K562 (cell line): ENCODE data around the gene ERC2. TPM values are rescaled to one million over a fixed set of nuclear protein-coding genes. Genes with fewer than 3 reads are reported as not detected.

ENCODE experiments used
- ATAC-seq: fragments of 200-7000 bp; cut with Tn5 transposase; 3 replicates; pipeline ENCODE4 v1.9.1; 2020; ENCODE audit warnings: moderate library complexity
- BruUV-seq: library from RNA; stranded (reverse); fragments of 400-500 nt; replicated peaks from 2 replicates; lab custom pipeline; 2021; lab: Mats Ljungman, UMichigan
- CTCF ChIA-PET: fragments of 300-600 bp; formaldehyde crosslinking; extraction: SDS; loops from one replicate; lab custom pipeline; 2021; ENCODE audit warnings: low intra/inter-chr PET ratio; lab: Yijun Ruan, JAX
- POLR2A ChIA-PET: fragments of 300-600, 350-650 bp; sonication (Branson Sonifier 250); formaldehyde crosslinking; extraction: SDS; loops from one replicate; lab custom pipeline; 2021; ENCODE audit warnings: antibody characterized with exemption, inconsistent platforms; lab: Yijun Ruan, JAX
- DNase-seq, 4 experiments: peaks; one replicate each; pipeline versions ENCODE4 v3.0.0 to v3.0.0-alpha.2; 2011 to 2018; ENCODE audit warnings: low spot score in 3 of 4, mixed read lengths in 3 of 4; ENCODE audit errors: extremely low read depth in 1 of 4
- FAIRE-seq: peaks from 2 replicates; lab custom pipeline; 2011; peaks lifted over from hg19 to GRCh38; lab: Jason Lieb, UNC
- H2AFZ ChIP-seq: 2 replicates; pipeline ENCODE4 v1.6.0; 2011; ENCODE audit warnings: low read depth, low read length, control low read depth, inconsistent platforms
- H3K27ac ChIP-seq: fragments of 200-600 bp; 3 replicates; pipeline ENCODE4 v1.8.0; 2011; ENCODE audit warnings: low read depth, mild to moderate bottlenecking, control low read depth, inconsistent platforms, low read length, moderate library complexity, mixed read lengths; ENCODE audit errors: extremely low read depth
- H3K27me3 ChIP-seq, 2 experiments: fragments of 300-600 bp in 1 of 2; 2 replicates in 1 of 2; 3 replicates in 1 of 2; pipeline versions ENCODE4 v1.6.0 to v1.8.0; 2011; ENCODE audit warnings: inconsistent platforms in 2 of 2, low read length in 2 of 2, mild to moderate bottlenecking in 1 of 2, mixed read lengths in 1 of 2, moderate library complexity in 1 of 2; ENCODE audit not compliant: control insufficient read depth in 2 of 2, insufficient read depth in 2 of 2
- H3K36me3 ChIP-seq: fragments of 300-600 bp; 3 replicates; pipeline ENCODE4 v1.8.0; 2011; ENCODE audit warnings: mild to moderate bottlenecking, low read length, inconsistent platforms; ENCODE audit not compliant: control insufficient read depth, insufficient read depth
- H3K4me1 ChIP-seq, 2 experiments: fragments of 200-600 bp in 1 of 2; replicated peaks in 1 of 2; 2 replicates in 1 of 2; 3 replicates in 1 of 2; pipeline versions ENCODE4 v1.5.1 to v1.8.0; 2011; ENCODE audit warnings: inconsistent platforms in 2 of 2, low read length in 2 of 2, mild to moderate bottlenecking in 1 of 2, mixed read lengths in 1 of 2, moderate library complexity in 1 of 2; ENCODE audit not compliant: control insufficient read depth in 2 of 2, insufficient read depth in 2 of 2
- H3K4me2 ChIP-seq: 2 replicates; pipeline ENCODE4 v1.6.1; 2011; ENCODE audit warnings: low read length, control low read depth, inconsistent platforms, mixed read lengths; ENCODE audit not compliant: insufficient read depth
- H3K4me3 ChIP-seq: fragments of 200-600 bp; sonication (generic), shearing (Covaris generic); 2 replicates; pipeline ENCODE4 v1.5.1; 2016; ENCODE audit warnings: control low read depth, inconsistent platforms
- H3K79me2 ChIP-seq: fragments of 200-600 bp; 3 replicates; pipeline ENCODE4 v1.8.0; 2011; ENCODE audit warnings: low read length, inconsistent platforms; ENCODE audit not compliant: control insufficient read depth, insufficient read depth
- H3K9ac ChIP-seq, 2 experiments: 2 replicates each; pipeline versions ENCODE4 v1.6.0 to v1.6.1; 2011; ENCODE audit warnings: low read depth in 2 of 2, low read length in 2 of 2, control low read depth in 1 of 2, inconsistent platforms in 1 of 2, mild to moderate bottlenecking in 1 of 2, mixed read lengths in 1 of 2; ENCODE audit not compliant: insufficient read depth in 1 of 2
- H3K9me1 ChIP-seq: one replicate; pipeline ENCODE4 v1.6.0; 2011; ENCODE audit warnings: inconsistent platforms, mild to moderate bottlenecking, low read length, moderate library complexity; ENCODE audit not compliant: control insufficient read depth, insufficient read depth
- H3K9me3 ChIP-seq: replicated peaks from 2 replicates; pipeline ENCODE4 v1.5.1; 2011; ENCODE audit warnings: low read depth, low read length, inconsistent platforms; ENCODE audit not compliant: control insufficient read depth, insufficient read depth
- H4K20me1 ChIP-seq: replicated peaks from 2 replicates; pipeline ENCODE4 v1.6.1; 2011; ENCODE audit warnings: low read length, inconsistent platforms, mixed read lengths; ENCODE audit not compliant: control insufficient read depth, insufficient read depth
- BDP1 ChIP-seq: IDR thresholded peaks from 3 replicates; pipeline ENCODE4 v1.6.1; 2011; ENCODE audit not compliant: insufficient read length, insufficient read depth
- E4F1 ChIP-seq: fragments of 250-450 bp; sonication (Bioruptor Pico); IDR thresholded peaks from 2 replicates; pipeline ENCODE4 v1.5.0; 2021; ENCODE audit warnings: mild to moderate bottlenecking, borderline replicate concordance
- FOXK2 ChIP-seq, 2 experiments: fragments of 450-650 bp; IDR thresholded peaks in 1 of 2; conservative IDR thresholded peaks in 1 of 2; 2 replicates each; pipeline ENCODE4 v1.6.1; 2016; ENCODE audit warnings: low read depth in 2 of 2, mild to moderate bottlenecking in 1 of 2
- HNRNPLL ChIP-seq: fragments of 200-400 bp; formaldehyde crosslinking; IDR thresholded peaks from 2 replicates; pipeline ENCODE4 v1.6.1; 2017; ENCODE audit warnings: low read length, low read depth, mild to moderate bottlenecking; ENCODE audit not compliant: poor library complexity, severe bottlenecking
- JUNB ChIP-seq: fragments of 450-650 bp; formaldehyde crosslinking; conservative IDR thresholded peaks from 2 replicates; pipeline ENCODE4 v1.4.0; 2020; ENCODE audit warnings: mild to moderate bottlenecking
- TARDBP ChIP-seq: fragments of 450-650 bp; IDR thresholded peaks from 2 replicates; pipeline ENCODE4 v1.6.1; 2016
- ZNF217 ChIP-seq: sonication (generic); formaldehyde crosslinking; IDR thresholded peaks from 2 replicates; pipeline ENCODE4 v1.8.0; 2022; ENCODE audit warnings: mild to moderate bottlenecking, missing genetic modification reagents
- ZNF311 ChIP-seq: fragments of 250-450 bp; sonication (Bioruptor Pico); IDR thresholded peaks from 2 replicates; pipeline ENCODE4 v1.4.0; 2020; ENCODE audit warnings: mild to moderate bottlenecking, moderate library complexity
- ZNF583 ChIP-seq: fragments of 250-450 bp; sonication (Bioruptor Pico); IDR thresholded peaks from 2 replicates; pipeline ENCODE4 v1.4.0; 2020
- ZNF785 ChIP-seq: fragments of 250-450 bp; sonication (Bioruptor Pico); IDR thresholded peaks from 2 replicates; pipeline ENCODE4 v1.4.0; 2020; ENCODE audit warnings: mild to moderate bottlenecking
- WGBS: fragments of 100-300 bp; shearing (Covaris generic); methylation state at CpG from one replicate; pipeline ENCODE4 v1.1.6; 2016; ENCODE audit warnings: low coverage, mixed read lengths; ENCODE audit not compliant: insufficient coverage; ENCODE audit errors: missing lambda C conversion rate; 5-methylcytosine and 5-hydroxymethylcytosine counted together
- in situ Hi-C: fragments of 300-500 bp; cut with MboI; formaldehyde crosslinking; loops from 4 replicates; pipeline ENCODE4 v1.15.0; 2018; ENCODE audit warnings: inconsistent platforms, mixed read lengths
- intact Hi-C: fragments of 100-400 bp; cut with micrococcal nuclease; formaldehyde crosslinking; loops from 2 replicates; pipeline ENCODE4 v1.14.2; 2022
- polyA plus RNA-seq, 8 experiments: library from polyadenylated mRNA; depleted of rRNA in 4 of 8; stranded (reverse) in 5 of 8; unstranded in 3 of 8; fragments of >200 nt; fragmentation: Nextera tagmentation in 2 of 8; fragmentation: Illumina TruSeq in 1 of 8; extraction: Ambion mirVana in 2 of 8; extraction: Trizol in 1 of 8; gene quantifications; 2 replicates each; pipeline versions ENCODE4 v1.2.1 to v1.2.3, GENCODE V29; 2011 to 2014; ENCODE audit warnings: inconsistent platforms in 1 of 8, missing spikeins in 1 of 8
- total RNA-seq, 7 experiments: library from RNA; depleted of rRNA in 6 of 7; stranded (reverse); fragments of >200 nt in 6 of 7; fragmentation: Illumina TruSeq in 2 of 7; extraction: Trizol in 2 of 7; gene quantifications; 2 replicates each; pipeline versions ENCODE4 v1.2.1 to v1.2.3, GENCODE V29; 2011 to 2021; ENCODE audit warnings: low replicate concordance in 1 of 7
- TF ChIP-seq, protein P1 (sequence below): IDR thresholded peaks from 2 replicates; pipeline ENCODE4 v1.6.1; 2012; ENCODE audit warnings: low read depth, low read length, improper control_type of control experiment, borderline replicate concordance
- TF ChIP-seq, protein P2 (sequence below): fragments of 450-650 bp; IDR thresholded peaks from 2 replicates; pipeline ENCODE4 v1.6.1; 2018; ENCODE audit not compliant: partially characterized antibody
- TF ChIP-seq, protein P3 (sequence below): sonication (generic); formaldehyde crosslinking; IDR thresholded peaks from 2 replicates; pipeline ENCODE4 v1.8.0; 2022; ENCODE audit warnings: mild to moderate bottlenecking, low read depth, missing genetic modification reagents

ERC2 gene
- total and polyA plus RNA-seq, 9 of the 15 experiments (the other 6 are each of a cell fraction or from before 2014, with no cell fraction given) = 0.04 to 0.18 (median 0.07) TPM; not detected in 2

DNA sequence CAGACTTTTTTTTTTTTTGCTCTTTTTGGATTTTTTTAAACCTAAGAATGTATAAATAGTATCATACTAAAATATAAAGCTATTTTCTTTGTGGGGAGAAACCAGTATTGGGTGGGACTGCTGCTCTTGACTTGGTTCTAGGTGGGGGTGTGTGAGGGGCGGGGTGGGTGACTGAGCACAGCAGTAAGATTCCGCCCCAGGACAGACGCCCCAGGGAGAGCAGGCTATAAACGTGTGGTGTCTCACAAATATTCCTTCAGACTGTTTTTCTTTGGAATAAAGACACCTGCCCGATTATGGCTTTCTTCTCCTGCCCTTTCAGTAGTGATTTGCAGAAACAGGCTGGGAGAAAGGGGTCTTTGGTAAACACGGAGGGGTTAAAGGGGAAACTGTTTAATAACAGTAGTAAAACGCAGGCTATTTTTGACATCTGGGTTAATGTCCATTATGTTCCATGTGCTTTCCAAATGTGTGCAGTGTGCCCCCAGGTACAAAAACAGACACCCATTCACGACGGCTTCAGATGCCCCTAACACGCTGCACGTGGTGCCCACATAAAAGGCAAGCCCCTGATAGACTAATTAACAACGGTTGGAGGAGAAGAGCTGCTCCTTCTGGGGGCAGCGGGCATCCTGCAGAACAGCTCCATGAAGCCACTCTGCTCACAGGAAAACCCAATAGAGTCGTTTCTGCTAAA lies 952.6 kb downstream of the ERC2 start:
- H3K4me2 ChIP-seq = no peak overlapping the region
- FAIRE-seq = no peak
- TF ChIP-seq, protein P1, sequence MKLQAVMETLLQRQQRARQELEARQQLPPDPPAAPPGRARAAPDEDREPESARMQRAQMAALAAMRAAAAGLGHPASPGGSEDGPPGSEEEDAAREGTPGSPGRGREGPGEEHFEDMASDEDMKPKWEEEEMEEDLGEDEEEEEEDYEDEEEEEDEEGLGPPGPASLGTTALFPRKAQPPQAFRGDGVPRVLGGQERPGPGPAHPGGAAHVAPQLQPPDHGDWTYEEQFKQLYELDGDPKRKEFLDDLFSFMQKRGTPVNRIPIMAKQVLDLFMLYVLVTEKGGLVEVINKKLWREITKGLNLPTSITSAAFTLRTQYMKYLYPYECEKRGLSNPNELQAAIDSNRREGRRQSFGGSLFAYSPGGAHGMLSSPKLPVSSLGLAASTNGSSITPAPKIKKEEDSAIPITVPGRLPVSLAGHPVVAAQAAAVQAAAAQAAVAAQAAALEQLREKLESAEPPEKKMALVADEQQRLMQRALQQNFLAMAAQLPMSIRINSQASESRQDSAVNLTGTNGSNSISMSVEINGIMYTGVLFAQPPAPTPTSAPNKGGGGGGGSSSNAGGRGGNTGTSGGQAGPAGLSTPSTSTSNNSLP = no peak
- TF ChIP-seq ZNF785 (CRISPR knock-in tag) = no peak
- no peak for TF ChIP-seq ZNF311
- no peak for TF ChIP-seq ZNF217 (CRISPR knock-in tag)
- TF ChIP-seq BDP1 = no peak
- TF ChIP-seq, protein P2, sequence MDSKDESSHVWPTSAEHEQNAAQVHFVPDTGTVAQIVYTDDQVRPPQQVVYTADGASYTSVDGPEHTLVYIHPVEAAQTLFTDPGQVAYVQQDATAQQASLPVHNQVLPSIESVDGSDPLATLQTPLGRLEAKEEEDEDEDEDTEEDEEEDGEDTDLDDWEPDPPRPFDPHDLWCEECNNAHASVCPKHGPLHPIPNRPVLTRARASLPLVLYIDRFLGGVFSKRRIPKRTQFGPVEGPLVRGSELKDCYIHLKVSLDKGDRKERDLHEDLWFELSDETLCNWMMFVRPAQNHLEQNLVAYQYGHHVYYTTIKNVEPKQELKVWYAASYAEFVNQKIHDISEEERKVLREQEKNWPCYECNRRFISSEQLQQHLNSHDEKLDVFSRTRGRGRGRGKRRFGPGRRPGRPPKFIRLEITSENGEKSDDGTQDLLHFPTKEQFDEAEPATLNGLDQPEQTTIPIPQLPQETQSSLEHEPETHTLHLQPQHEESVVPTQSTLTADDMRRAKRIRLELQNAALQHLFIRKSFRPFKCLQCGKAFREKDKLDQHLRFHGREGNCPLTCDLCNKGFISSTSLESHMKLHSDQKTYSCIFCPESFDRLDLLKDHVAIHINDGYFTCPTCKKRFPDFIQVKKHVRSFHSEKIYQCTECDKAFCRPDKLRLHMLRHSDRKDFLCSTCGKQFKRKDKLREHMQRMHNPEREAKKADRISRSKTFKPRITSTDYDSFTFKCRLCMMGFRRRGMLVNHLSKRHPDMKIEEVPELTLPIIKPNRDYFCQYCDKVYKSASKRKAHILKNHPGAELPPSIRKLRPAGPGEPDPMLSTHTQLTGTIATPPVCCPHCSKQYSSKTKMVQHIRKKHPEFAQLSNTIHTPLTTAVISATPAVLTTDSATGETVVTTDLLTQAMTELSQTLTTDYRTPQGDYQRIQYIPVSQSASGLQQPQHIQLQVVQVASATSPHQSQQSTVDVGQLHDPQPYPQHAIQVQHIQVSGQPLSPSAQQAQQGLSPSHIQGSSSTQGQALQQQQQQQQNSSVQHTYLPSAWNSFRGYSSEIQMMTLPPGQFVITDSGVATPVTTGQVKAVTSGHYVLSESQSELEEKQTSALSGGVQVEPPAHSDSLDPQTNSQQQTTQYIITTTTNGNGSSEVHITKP = no peak
- no peak for TF ChIP-seq TARDBP
- no peak for TF ChIP-seq HNRNPLL
- TF ChIP-seq E4F1 = no peak
- TF ChIP-seq JUNB (CRISPR knock-in tag) = no peak
- TF ChIP-seq, protein P3, sequence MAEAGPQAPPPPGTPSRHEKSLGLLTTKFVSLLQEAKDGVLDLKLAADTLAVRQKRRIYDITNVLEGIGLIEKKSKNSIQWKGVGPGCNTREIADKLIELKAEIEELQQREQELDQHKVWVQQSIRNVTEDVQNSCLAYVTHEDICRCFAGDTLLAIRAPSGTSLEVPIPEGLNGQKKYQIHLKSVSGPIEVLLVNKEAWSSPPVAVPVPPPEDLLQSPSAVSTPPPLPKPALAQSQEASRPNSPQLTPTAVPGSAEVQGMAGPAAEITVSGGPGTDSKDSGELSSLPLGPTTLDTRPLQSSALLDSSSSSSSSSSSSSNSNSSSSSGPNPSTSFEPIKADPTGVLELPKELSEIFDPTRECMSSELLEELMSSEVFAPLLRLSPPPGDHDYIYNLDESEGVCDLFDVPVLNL (CRISPR knock-in tag) = no peak
- no peak for TF ChIP-seq FOXK2 (conservative IDR thresholded peaks at IDR 0.05 in 1 of 2, IDR thresholded peaks at IDR 0.05 in 1 of 2; ENCODE audit: low read depth in 2 of 2)
- no peak for TF ChIP-seq ZNF583 (CRISPR knock-in tag)
- TF ChIP-seq, all 486 proteins: peak for 0
- no peaks in the 10 kb centered on the region for H3K36me3 ChIP-seq
- no peaks in the 10 kb centered on the region for H3K9me3 ChIP-seq
- no peak overlapping the region for H3K4me3 ChIP-seq
- 2% methylated on average over 9 of the region's 14 CpGs for WGBS
- no peak overlapping the region for H3K27ac ChIP-seq
- in situ Hi-C loops (no loop called here), intact Hi-C loops (no loop called here)
- no peaks in the 10 kb centered on the region; a peak in 1 of 5 replicates for H3K27me3 ChIP-seq
- DNase-seq (no peak), ATAC-seq (no peak)
- no peak overlapping the region for H2AFZ ChIP-seq
- ChIA-PET POLR2A (no interaction called here), CTCF (no interaction called here)
- H3K9ac ChIP-seq = no peak overlapping the region
- no TSS peak for BruUV-seq
- H3K9me1 ChIP-seq = no peaks in the 10 kb centered on the region
- no peaks in the 10 kb centered on the region for H4K20me1 ChIP-seq
- no peaks in the 10 kb centered on the region for H3K4me1 ChIP-seq
- H3K79me2 ChIP-seq = no peaks in the 10 kb centered on the region
